Brain microvascular endothelial cell (primary cell): ENCODE data around the gene SHE.

Experiments used
- DNase-seq: peaks from one replicate; pipeline ENCODE4 v3.0.0-alpha.2; 2020
- H3K27ac ChIP-seq: fragments of 250-450 bp; sonication (Bioruptor Pico); 2 replicates; pipeline ENCODE4 v1.5.1; 2020; ENCODE audit warnings: mild to moderate bottlenecking, moderate library complexity
- H3K27me3 ChIP-seq: fragments of 250-450 bp; sonication (Bioruptor Pico); replicated peaks from 2 replicates; pipeline ENCODE4 v1.5.1; 2020; ENCODE audit warnings: mild to moderate bottlenecking
- H3K36me3 ChIP-seq: fragments of 250-450 bp; sonication (Bioruptor Pico); replicated peaks from 2 replicates; pipeline ENCODE4 v1.5.1; 2020; ENCODE audit warnings: mild to moderate bottlenecking
- H3K4me3 ChIP-seq: 2 replicates; pipeline ENCODE4 v1.5.1; 2011; ENCODE audit warnings: low read depth, mild to moderate bottlenecking, control low read depth, low read length, moderate library complexity
- in situ Hi-C: cut with HindIII; loops from 2 replicates; pipeline ENCODE4 v1.10.0; 2017; ENCODE audit warnings: low sequenced_read_pairs, low pct_ligation_motif_present
- TF ChIP-seq, protein P1 (sequence below): IDR thresholded peaks from 2 replicates; pipeline ENCODE4 v1.5.1; 2011; ENCODE audit warnings: low read depth, mild to moderate bottlenecking, moderate library complexity, low read length, control low read depth, inconsistent platforms; ENCODE audit errors: missing control alignments

Gene SHE

DNA sequence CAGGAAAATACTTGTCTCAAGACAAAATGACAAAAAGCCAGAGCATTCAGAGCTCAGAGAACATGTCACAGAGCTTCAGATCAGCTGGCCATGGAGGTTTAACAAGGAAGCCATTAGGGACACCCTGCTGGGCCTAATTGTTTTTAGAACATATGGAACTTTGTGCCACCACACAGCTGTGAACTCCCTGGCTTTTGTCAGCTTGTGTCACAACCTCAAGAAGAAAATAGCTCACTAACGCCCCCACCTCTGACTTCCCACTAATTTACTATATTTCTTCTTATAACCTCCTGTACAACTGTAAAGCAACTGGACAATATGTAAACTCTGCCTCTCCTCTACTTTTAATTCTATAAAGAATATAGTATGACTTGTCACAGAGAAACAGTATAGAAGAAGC lies 21.2 kb downstream of the SHE start:
- no peak overlapping the region for H3K4me3 ChIP-seq
- no peaks in the 10 kb centered on the region for H3K27me3 ChIP-seq
- TF ChIP-seq, protein P1, sequence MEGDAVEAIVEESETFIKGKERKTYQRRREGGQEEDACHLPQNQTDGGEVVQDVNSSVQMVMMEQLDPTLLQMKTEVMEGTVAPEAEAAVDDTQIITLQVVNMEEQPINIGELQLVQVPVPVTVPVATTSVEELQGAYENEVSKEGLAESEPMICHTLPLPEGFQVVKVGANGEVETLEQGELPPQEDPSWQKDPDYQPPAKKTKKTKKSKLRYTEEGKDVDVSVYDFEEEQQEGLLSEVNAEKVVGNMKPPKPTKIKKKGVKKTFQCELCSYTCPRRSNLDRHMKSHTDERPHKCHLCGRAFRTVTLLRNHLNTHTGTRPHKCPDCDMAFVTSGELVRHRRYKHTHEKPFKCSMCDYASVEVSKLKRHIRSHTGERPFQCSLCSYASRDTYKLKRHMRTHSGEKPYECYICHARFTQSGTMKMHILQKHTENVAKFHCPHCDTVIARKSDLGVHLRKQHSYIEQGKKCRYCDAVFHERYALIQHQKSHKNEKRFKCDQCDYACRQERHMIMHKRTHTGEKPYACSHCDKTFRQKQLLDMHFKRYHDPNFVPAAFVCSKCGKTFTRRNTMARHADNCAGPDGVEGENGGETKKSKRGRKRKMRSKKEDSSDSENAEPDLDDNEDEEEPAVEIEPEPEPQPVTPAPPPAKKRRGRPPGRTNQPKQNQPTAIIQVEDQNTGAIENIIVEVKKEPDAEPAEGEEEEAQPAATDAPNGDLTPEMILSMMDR = no peak
- H3K36me3 ChIP-seq = no peaks in the 10 kb centered on the region
- no peak overlapping the region for H3K27ac ChIP-seq
- DNase-seq = no peak
- in situ Hi-C loops = no loop called here

DNA sequence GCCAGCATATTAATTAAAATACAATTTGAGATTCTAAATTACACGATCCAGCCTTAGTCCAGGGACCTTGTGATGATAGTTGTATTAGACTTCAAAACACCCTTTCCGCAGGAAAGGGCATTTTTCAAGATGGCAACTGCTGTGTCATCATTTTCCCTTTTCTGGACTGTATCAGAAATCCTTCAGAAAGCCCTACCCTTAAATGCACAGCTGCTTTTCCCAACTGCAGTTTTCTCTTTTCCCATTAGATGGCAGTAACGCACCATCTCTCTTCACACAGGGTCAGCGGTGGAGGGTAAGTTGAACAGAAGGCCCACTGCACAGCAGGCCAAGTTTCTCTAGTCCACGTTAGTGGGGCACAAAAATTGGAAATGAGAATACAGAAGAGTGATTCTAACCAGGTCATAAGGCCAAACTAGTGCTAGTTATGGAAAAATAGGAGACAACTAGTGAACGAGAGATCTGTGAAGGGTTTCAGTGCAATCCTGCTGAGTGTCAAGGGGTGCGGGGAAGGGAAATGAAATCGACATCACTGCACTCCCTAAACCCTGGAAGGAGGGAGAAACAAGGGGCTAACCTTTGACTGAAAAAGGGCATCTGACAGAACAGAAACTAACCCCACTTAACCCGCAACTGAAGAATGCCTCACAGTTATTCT lies 22.3 kb downstream of the SHE start:
- H3K27me3 ChIP-seq = no peaks in the 10 kb centered on the region
- no peaks in the 10 kb centered on the region for H3K36me3 ChIP-seq
- in situ Hi-C loops = no loop called here
- TF ChIP-seq, protein P1 = peak; percentile 91
- DNase-seq = peak; percentile 81
- no peak overlapping the region for H3K27ac ChIP-seq
- no peak overlapping the region for H3K4me3 ChIP-seq

DNA sequence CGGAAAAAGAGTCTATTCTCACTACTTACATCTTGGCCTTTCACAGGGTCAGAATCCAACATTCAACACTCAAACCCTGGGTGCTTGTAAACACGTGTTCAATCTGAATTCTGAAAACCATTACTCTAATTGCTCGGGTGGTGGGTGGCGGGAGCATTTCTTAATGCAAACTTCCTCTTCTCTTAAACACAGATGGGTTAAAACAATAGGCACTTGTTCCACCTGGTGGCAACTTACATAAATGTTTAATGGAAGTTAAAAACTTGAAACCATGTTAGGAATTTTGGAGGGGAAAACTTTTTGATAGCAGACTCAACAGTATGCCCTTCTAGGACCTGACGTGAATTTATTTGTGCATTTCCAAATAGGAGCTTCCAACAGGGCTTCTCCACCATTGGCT lies 23.6 kb downstream of the SHE start:
- Histone ChIP-seq H3K27me3 (no peaks in the 10 kb centered on the region), H3K36me3 (no peaks in the 10 kb centered on the region), H3K27ac (no peak overlapping the region), H3K4me3 (no peak overlapping the region)
- in situ Hi-C loops = no loop called here
- TF ChIP-seq, protein P1 = no peak
- no peak for DNase-seq

DNA sequence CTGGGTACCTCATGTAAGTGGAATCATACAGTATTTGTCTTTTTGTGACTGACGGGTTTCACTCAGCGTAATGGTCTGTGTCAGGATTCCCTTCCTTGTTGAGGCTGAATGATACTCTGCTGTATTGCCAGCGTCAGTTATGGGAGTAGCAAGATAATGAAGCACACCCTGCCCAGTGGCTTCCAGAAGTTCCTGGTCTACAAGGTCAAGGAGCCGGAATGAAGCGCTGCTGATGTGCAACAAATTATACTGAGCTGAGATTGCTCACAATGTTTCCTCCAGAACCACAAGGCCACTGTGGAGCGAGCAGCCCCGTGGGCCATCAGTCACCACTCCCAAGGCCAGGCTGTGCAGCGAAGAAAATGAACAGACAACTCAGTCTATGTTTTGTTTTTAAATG lies 24.2 kb downstream of the SHE start:
- Histone ChIP-seq H3K36me3 (no peaks in the 10 kb centered on the region), H3K4me3 (no peak overlapping the region), H3K27me3 (no peaks in the 10 kb centered on the region), H3K27ac (no peak overlapping the region)
- DNase-seq = no peak
- TF ChIP-seq, protein P1 = no peak
- in situ Hi-C loops = no loop called here

DNA sequence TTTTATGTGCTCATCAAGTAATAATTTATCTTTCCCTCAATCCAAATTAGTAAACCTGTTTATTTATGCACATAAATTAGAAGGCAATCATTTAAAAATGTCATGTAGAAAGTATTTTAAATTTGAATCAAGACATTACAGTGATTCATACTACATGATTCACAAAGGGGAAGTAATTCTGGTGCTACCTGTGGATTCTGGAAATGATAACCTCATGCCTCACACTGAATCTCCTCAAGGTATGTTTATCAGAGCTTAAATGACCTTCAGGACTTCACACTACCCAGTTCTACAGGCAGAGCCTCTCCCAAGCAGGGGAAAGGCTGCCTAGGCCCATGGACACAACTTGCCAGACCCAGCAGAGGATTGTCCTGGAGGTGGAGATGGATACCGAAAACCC lies 25.4 kb downstream of the SHE start:
- no peak overlapping the region for H3K27ac ChIP-seq
- no peak overlapping the region for H3K4me3 ChIP-seq
- in situ Hi-C loops = no loop called here
- TF ChIP-seq, protein P1 = no peak
- H3K27me3 ChIP-seq = no peaks in the 10 kb centered on the region
- no peak for DNase-seq
- no peaks in the 10 kb centered on the region for H3K36me3 ChIP-seq

DNA sequence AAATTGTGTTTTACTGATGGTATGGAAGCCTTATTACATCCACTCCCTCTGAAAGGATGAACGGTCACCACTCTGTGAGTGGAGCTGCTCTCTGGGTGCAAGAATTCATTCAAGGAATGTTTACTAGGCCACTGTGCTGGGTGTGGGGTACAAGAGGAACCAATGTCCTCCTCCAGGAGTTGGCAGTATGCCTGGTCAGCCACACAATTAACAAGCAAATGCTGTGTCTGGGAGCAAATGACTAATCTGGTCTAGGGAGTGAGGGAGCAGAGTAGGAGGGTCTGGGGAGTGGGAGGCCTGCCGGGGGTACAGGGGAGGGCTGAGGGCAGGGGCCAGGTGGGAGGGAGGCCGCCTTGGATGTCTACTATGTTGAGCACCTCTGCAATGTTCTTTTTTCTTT lies 27.4 kb downstream of the SHE start:
- in situ Hi-C loops = no loop called here
- Histone ChIP-seq H3K36me3 (no peaks in the 10 kb centered on the region), H3K27ac (no peak overlapping the region), H3K27me3 (no peaks in the 10 kb centered on the region), H3K4me3 (no peak overlapping the region)
- DNase-seq = peak; percentile 52
- TF ChIP-seq, protein P1 = no peak
